Activated CD8-positive, alpha-beta memory T cell treated with anti-CD3 and anti-CD28 coated beads for 48 hours (primary cell): ENCODE measurements around the gene NEDD8.

Source experiments
- DNase-seq, 3 experiments: peaks; one replicate each; pipeline ENCODE4 v3.0.0-alpha.2; 2020; ENCODE audit warnings: low read depth in 2 of 3, low spot score in 2 of 3

NEDD8 gene

GRCh38 chr14:24263848-24264247 is 31.7 kb upstream of the NEDD8 start:
- no peak for DNase-seq

DNA sequence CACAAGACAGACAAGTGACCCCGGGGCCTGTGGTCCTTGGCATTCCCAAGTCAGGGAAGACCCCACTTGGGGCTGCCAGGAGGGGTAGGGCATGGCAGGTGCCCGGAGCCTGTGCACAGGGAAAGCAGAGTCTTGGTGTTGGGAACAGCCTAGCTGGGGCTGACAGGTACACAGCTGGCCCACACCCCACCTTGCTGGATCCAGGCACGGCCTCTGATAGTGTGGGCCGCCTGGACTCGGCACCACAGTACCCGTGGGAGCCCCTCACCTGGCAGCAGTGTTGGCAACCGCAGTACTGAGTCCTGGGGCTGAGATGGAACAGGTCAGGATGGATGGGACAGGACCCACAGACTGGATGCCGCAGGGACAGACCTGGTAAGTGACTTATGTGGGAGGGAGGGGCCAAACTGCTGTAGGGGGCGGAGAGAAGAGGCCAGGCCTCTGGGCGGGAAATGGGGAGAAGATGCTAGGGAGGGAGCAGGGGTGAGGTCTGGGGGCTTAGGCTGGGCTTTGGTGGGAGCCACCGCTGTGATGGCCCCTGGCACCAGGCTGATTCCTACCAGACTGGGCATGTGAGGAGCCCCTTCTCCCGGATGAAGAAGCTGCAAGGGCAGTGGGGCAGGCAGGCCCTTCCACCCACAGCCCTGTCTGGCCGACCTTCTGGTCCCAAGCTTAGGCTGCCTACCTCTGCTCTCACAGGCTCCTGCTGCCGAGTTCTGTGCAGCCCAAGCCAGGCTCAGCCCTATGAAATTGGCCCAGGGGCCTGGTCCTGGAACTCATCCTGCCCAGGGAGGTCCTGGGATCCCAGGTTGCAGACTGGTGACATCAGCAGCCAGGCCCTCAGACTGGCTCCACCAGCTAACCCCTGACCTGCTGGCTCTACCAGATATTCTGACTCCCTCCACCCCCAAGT is 30.9 kb upstream of the NEDD8 start, which contains the start of gene TGM1:
Gene TGM1, minus strand, starts transcription at position 357 of the 913 bp plus-strand sequence. CDS start 825 bp downstream, outside the sequence.
- DNase-seq = no peak

DNA sequence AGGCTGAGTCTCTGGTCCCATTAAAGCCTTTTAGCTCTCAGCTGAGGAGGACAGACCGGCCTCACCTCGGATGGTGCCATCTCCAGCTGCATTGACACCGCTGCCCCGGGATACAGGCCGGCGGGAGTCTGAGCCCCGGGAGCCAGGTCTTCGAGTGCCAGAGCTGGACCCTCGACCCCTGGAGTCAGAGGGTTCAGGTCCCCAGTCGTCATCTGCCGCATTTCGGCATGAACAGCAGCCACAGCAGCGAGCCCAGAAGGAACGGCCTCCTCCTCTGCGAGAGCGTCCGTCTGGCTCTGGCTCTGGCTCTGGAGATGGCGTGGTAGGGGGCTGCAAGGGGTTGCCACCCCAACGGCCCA is 29.8 kb upstream of the NEDD8 start:
- no peak for DNase-seq

DNA sequence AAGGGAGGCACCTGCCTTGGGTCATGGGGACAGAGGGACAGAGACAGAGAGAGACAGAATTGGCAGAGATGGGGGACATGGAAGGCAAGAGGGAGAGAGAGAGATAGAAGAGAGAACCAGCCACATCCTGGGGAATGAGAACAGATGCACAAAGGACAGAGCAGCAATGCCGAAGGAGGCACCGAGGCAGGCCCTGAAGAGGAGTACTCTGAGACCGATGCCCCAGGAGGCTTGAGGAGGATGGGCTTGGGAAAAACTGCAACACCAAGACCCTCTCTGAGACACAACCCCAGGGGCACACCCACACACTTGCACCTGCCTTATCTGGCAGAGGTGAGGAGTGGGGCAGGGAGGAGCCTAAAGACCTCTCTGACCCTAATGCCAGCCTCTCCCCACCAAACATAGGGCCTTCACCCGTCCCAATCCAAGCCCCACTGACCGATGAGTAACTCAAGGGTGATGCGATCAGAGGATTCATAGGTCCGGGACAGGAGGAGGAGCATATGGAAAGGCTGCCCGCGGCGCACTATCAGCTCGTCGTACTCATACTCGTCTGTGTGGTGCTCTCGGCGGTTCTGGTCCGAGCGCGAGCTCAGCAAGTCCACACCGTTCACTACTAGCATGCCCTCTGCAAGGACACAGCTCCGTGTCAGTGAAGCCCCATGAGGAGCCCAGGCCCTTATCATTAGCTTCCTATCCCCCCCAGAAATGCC is 29.2 kb upstream of the NEDD8 start:
- DNase-seq = no peak

- no peak for DNase-seq
Observed at GRCh38 chr14:24260780-24261157, 28.6 kb upstream of the NEDD8 start.

DNA sequence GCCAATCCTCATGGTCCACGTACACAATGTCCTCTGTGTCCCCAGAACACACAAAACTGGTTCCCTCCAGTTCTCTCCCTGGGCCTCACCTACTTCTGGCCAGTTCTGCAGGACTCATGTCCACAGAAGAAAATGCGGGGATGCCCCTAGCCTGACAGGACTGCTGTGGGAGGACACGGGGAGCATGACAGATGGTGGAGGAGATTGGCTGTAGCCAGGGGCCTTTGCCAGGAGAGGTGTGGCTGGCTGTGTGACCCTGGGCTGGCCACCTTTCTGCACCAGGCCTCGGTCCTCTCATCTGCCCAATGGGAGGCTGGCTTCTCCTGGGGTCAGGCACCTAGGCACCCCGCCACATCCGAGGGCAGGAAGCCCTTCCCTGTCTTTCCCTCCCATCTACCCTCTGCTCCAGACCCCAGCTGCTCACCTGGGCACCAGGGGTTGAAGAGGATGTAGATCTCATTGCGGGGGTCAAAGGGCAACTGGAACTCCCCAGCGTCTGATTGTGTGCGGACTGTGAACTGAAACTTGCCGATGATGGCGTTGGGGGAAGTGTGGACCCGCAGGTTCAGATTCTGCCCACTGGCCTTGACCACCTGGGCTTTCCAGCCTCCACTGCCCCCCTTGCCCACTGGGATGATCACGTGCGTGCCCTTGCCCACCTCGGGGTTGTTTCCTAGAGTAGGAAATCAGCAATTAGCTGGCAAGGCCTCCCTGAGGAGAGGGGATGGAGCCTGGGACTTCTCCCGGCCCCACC is 28.0 kb upstream of the NEDD8 start:
- no peak for DNase-seq

DNA sequence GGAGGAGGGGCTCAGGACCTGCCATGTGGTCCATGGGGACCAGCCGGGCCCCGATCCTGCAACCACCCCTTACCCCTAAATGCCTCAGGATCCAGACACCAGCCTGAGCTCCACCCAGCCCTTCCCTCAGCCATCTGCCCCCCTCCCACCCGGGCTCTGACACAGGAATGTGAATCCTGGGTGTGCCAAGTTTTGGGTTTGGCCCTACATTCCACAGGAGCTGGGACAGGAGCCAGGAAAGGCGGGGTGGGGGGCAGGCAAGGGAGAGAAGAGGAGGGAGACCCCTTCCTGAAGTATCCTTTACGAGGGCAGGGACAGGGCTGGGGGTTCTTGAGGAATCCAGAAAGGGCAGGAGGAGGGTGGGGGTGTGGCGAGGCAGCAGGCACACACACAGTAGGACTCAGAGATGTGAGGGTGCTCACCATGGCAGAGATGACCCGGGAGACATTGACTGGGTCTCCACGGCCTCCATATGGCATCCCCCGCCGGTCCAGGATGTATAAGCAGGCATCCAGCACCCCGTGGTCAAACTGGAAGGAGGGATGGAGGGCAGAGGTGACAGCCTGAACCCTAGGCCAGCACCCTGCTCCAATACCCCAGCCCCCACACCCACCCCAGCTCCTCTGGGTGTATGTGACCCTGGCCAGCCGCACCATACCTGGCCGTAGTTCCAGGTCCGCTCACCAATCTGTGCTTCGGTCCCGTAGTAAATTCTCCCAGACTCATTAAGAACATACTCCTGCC is 27.3 kb upstream of the NEDD8 start:
- no peak for DNase-seq

DNA sequence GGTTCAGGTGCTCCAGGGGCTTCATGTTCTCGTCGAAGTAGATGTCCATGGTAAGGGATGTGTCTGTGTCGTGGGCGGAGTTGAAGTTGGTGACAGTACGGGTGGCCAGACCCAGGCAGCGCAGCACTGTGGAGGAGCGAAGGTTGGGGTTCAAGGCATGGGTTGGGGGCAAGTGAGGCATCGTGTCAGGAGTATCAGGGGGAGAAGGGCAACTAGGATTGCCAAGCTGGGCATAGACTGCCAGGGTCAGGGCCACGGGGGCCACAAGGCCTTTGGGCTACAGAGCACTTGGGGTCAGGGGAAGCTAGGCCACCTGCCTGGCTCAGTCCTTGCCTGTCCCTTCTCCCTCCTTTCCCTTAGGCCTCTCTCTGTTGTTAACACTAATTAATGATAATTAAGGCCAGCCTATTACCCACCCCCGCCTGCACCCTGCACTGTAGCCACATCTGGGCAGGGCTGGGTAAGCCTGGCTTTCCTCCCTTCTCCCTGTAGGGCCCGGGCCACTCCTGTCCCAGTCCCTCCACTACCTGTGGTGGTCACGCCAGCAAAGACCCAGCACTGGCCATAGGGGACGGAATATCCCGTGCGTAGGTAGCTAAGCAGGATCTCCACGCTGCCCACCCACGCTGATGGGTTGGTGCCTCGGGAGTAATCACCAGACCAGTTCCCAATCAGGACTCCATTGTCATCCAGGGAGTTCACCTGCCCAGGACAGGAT is 26.5 kb upstream of the NEDD8 start:
- DNase-seq = no peak

DNA sequence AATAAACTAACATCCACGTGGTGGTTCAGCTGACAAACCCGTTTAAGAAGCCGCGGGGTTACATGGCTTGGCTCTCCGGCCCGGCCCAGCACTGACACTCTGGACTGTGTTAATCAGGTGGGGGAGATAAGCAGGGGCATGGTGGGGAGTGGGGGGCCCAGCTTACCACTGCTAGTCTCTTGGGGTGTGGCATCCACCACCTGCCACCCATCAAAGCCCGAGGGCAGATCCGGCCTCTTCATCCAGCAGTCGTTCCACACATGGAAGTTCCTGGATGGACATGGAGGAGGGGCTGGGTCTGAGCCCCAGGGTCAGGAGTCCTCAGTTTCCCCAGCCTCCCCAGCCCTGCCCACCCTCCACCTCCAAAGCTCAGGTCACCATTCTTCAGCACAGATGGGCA is 26.0 kb upstream of the NEDD8 start:
- no peak for DNase-seq

GRCh38 chr14:24256960-24257359 is 24.8 kb upstream of the NEDD8 start:
- DNase-seq = no peak

DNA sequence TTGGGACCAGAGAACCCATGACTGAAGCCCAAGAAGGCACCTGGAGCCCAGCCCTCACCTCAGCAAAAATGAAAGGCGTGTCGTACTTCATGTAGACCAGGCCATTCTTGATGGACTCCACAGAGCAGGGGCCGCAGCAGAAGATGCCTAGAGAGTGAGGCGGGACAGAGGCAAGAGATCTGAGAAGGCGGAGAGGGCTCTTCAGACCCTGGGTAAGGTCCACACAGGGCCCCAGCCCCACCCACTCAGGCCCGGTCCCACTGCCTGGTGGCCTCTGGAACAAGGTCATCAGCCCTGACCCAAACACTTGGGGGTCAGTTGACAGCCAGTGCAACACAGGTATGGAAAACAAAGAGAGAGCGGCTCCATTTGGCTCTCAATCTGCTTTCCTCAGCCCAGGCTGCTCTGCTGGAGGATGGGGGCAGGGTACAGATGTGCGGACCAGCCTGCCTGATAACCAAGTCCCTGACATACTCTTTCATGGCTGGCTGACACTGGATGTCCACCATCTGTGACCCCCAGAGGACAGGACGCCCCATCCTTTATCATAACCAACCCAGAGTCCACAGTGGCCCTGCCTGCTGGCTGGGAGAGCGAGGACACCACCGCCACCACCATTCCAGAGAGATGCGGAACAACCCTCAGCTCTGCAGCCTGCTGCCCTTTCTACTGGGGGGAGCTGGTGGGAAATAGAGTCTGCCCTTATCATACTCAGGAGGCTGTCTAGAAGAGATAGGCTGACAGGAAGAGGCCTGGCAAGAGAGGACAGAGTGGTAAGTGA is 24.0 kb upstream of the NEDD8 start:
- DNase-seq = no peak

- DNase-seq = no peak
Observed at GRCh38 chr14:24255438-24255837, 23.3 kb upstream of the NEDD8 start.

- DNase-seq = no peak
Observed at GRCh38 chr14:24254630-24255392, 22.6 kb upstream of the NEDD8 start.

- DNase-seq = no peak
Observed at GRCh38 chr14:24253936-24254335, 21.8 kb upstream of the NEDD8 start.

DNA sequence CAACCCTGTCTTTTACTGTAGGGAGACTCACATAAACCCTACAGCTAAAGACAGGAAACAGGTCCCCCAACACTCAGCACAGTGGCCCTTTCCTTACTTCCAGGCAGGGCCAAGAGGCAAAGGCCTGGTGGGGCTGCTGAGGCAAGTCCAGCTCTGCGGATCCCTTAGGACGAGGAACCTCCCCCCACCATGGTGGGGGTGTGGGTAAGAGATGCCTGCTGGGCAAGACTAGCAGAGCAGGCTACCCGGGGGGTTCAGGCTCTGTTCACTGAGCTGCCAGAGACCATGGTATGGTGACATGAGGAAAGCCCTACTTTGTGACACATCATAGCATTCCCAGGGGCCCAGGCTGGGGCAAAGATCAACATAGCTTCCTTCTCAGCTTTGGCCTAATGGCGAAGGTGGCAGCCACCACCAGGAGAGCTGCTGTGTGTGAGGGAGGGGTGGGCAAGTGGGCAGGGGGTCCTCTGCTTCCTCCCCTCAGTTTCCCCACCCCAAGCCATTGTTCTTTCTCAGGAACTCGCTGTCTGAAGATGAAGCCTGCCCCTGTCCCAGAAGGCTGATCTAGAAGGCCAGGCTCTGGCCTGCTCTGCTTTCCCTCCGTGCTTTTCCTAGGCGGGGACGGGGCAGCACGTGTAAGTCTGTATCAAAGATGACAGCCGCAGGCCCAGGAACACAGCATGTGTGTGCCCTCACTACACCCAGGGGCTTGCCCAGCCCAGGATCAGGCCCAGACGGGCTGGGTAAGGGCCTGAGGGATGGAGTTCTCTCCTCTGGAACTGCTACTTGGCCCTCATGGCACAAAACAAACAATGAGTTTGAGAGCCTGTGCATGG is 20.3 kb upstream of the NEDD8 start:
- no peak for DNase-seq

GRCh38 chr14:24251880-24252288 is 19.7 kb upstream of the NEDD8 start:
- DNase-seq = no peak

- no peak for DNase-seq
Observed at GRCh38 chr14:24250354-24250753, 18.2 kb upstream of the NEDD8 start.
